ENCODE results near the gene GANC.

GRCh38 chr15:42287931-42288330 lies 14.9 kb downstream of the GANC start:
- no peak for TF ChIP-seq POLR2A (IDR thresholded peaks at IDR 0.05)
- no peak for TF ChIP-seq POLR2AphosphoS5 (IDR thresholded peaks at IDR 0.05)
- TF ChIP-seq, protein P1, sequence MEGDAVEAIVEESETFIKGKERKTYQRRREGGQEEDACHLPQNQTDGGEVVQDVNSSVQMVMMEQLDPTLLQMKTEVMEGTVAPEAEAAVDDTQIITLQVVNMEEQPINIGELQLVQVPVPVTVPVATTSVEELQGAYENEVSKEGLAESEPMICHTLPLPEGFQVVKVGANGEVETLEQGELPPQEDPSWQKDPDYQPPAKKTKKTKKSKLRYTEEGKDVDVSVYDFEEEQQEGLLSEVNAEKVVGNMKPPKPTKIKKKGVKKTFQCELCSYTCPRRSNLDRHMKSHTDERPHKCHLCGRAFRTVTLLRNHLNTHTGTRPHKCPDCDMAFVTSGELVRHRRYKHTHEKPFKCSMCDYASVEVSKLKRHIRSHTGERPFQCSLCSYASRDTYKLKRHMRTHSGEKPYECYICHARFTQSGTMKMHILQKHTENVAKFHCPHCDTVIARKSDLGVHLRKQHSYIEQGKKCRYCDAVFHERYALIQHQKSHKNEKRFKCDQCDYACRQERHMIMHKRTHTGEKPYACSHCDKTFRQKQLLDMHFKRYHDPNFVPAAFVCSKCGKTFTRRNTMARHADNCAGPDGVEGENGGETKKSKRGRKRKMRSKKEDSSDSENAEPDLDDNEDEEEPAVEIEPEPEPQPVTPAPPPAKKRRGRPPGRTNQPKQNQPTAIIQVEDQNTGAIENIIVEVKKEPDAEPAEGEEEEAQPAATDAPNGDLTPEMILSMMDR (IDR thresholded peaks at IDR 0.05): no peak
- TF ChIP-seq EP300 (IDR thresholded peaks at IDR 0.05): no peak

All from stomach (tissue), 4 donors.